Mesenteric fat pad (tissue), 1 donor: Measurements from ENCODE around the gene GPC6. TPM values are rescaled to one million over a fixed set of nuclear protein-coding genes. Genes with fewer than 3 reads are reported as not detected.

Experiments used
- DNase-seq: peaks from one replicate; pipeline ENCODE4 v3.0.0-alpha.2; 2020; ENCODE audit warnings: low spot score
- total RNA-seq: library from RNA; stranded (reverse); fragmentation: NEBNext Ultra II Directional; extraction: Animal tissue kit (Norgen Biotek cat#: 25700); gene quantifications from one replicate; pipeline ENCODE4 v1.2.1, GENCODE V29; 2021
- donor health status: DM: yes; HTN: yes; CAD: no.

Gene GPC6
- total RNA-seq, 1 donor from 2014 or later: 23.1 TPM

- no peak for DNase-seq
These were observed 1190.7 kb downstream of the GPC6 start for GRCh38 chr13:94417294-94417693.

- DNase-seq: no peak
These were observed 1192.8 kb downstream of the GPC6 start for GRCh38 chr13:94419304-94419924.

DNA sequence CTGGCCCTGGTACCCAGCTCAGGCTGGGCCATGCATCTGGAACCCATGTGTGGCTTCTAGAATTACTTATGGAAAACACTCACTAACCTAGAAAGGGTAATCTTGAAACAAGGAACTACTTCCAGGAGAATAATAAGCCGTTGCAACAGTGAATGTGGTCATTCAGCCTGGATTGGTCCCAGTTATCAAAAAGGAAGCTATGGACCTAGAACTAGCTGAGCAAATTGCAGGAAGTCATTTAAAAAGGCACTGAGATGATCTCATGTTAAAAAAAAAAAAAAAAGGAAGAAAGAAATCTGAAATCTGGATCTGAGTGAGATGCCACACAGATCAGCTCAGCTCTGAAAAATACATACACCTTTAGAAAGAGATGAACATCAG is 1193.3 kb downstream of the GPC6 start:
- DNase-seq: no peak

DNA sequence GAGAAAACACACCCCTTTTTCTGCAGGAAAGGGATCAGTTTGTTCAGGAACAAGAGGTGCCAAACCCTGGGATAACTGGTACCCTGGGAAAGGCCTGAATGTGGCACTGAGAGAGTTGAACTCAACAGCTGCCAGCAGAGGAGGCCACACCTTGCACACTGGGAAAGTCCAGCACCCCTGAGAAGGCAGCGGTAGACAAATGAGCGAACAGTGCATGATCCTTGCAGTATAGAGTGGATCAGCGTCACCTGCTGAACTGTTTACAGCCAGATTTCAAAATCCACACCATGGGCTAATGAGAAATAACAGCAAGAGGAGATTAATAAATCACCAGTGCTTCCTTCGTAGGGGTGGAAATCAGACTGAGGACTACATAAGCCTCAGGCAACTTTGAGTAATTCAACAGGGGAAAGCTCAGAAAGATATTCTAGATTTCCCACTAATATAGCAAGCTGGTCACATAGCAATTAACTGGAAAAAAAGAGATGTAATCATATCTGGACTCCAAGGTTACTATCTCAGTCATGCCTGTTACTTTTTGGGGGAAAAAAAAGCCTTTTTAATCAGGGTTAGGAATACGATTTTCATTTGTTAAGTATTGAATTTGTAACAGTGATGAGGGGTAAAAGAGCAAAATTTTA is 1200.8 kb downstream of the GPC6 start:
- no peak for DNase-seq

DNA sequence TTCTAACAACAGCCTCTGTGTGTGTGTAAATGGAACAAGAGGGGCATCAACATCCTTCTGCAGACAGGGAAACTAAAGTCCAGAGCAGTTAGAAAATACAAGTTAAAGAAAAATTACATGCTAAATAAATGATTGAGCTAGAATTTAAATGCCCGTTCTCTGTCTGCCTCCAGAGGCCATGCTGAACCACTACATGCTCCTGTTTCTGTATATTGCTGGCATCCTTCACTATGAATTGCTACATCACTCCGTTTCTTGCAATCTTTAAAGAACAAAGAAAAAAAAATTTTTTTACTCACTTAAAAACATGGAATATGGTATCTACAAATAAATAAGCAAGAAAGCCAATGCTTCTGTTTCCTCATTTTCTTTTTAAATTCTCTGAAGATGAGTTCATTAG is 1205.0 kb downstream of the GPC6 start:
- DNase-seq: no peak

DNA sequence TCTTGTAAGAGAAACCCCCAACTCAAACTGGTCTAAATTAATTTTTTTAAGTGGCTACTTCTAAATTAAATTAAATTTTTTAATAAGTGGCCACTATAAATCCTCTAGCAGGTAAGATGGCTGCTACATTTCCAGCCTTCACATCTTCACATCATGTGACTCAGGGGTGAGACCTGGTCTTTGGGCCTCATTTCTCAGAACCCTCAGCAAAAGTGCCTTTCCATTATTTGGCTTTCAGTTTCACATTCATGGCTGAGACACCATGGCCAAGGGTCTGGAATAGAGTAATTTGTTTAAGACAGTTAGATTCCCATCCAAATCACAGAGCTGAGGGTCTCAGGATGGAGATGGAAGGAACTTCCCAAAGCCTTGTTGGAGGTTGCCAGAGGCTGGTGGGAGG is 1205.4 kb downstream of the GPC6 start:
- no peak for DNase-seq

DNA sequence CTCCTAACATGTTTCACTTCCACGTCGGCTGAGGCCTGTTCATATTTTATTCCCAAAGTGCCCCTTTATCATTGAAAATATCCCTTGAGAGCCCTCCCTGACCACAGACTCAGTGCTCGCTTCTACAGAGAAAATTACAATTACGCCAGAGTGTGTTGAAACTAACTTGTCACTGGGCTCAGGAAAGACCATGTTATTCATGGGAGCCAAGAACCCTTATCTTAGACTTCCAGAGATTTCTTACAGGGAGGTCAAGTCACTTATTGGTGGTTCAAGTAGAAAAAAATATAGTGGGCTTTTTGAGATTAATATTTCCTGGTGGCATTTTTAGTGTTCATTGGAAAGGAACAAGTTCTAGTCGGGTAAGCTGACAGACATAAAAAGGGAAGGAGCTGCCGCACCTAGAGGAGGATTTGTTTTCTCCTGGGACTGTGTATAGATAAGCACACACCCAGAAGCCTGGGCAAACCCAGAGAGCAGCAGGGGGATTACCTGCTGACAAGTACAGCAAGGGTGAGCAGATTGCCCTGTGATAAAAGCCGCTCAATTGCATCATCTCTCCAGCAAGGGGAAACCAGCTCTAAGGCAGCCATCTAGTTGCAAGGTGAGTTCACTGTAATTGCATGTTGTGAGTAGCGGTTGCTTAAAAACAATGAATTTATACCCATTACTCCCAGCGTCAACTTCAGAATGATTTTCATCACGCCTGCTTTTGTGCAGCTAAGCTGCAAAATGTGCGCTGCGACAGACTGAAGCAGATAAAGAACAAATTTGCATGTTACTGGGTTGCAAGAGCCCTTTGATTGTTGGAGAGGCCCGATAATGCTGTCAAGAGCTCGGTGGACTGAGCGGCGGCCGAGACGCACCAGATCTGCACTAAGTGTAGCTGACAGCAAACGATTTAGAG is 1206.7 kb downstream of the GPC6 start:
- no peak for DNase-seq

- DNase-seq: no peak
These were observed 1209.1 kb downstream of the GPC6 start for GRCh38 chr13:94435604-94436226.

- no peak for DNase-seq
These were observed 1218.2 kb downstream of the GPC6 start for GRCh38 chr13:94444826-94445225.

GRCh38 chr13:94454334-94454733 is 1227.7 kb downstream of the GPC6 start:
- no peak for DNase-seq

- no peak for DNase-seq
These were observed 1228.3 kb downstream of the GPC6 start for GRCh38 chr13:94454906-94455305.

DNA sequence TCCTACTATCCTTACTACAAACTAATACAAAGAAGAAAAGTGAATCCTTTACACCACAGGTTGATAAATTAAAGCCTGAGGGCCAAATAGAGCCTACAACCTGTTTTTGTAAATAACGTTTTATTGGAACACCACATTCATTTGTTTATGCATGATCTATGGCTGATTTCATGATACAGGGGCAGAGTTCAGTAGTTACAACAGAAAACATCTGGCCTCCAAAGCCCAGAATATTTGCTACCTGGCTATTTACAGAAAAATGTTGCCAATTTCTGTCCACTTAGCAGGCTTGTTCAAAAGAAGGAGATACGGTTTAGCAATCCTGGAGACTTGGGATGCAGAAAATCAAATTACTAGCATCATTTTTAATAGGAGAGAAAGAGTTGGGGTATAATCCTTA is 1228.8 kb downstream of the GPC6 start:
- no peak for DNase-seq
